K562 (cell line): ENCODE measurements around the gene ZP1. TPM values are rescaled to one million over a fixed set of nuclear protein-coding genes. Genes with fewer than 3 reads are reported as not detected.

Experiments used
- ATAC-seq: fragments of 200-7000 bp; cut with Tn5 transposase; 3 replicates; pipeline ENCODE4 v1.9.1; 2020; ENCODE audit warnings: moderate library complexity
- BruUV-seq: library from RNA; stranded (reverse); fragments of 400-500 nt; replicated peaks from 2 replicates; lab custom pipeline; 2021; lab: Mats Ljungman, UMichigan
- CTCF ChIA-PET: fragments of 300-600 bp; formaldehyde crosslinking; extraction: SDS; loops from one replicate; lab custom pipeline; 2021; ENCODE audit warnings: low intra/inter-chr PET ratio; lab: Yijun Ruan, JAX
- POLR2A ChIA-PET: fragments of 300-600, 350-650 bp; sonication (Branson Sonifier 250); formaldehyde crosslinking; extraction: SDS; loops from one replicate; lab custom pipeline; 2021; ENCODE audit warnings: antibody characterized with exemption, inconsistent platforms; lab: Yijun Ruan, JAX
- DNase-seq, 4 experiments: peaks; one replicate each; pipeline versions ENCODE4 v3.0.0 to v3.0.0-alpha.2; 2011 to 2018; ENCODE audit warnings: low spot score in 3 of 4, mixed read lengths in 3 of 4; ENCODE audit errors: extremely low read depth in 1 of 4
- FAIRE-seq: peaks from 2 replicates; lab custom pipeline; 2011; peaks lifted over from hg19 to GRCh38; lab: Jason Lieb, UNC
- H2AFZ ChIP-seq: 2 replicates; pipeline ENCODE4 v1.6.0; 2011; ENCODE audit warnings: low read depth, low read length, control low read depth, inconsistent platforms
- H3K27ac ChIP-seq: fragments of 200-600 bp; 3 replicates; pipeline ENCODE4 v1.8.0; 2011; ENCODE audit warnings: low read depth, mild to moderate bottlenecking, control low read depth, inconsistent platforms, low read length, moderate library complexity, mixed read lengths; ENCODE audit errors: extremely low read depth
- H3K27me3 ChIP-seq, 2 experiments: fragments of 300-600 bp in 1 of 2; 2 replicates in 1 of 2; 3 replicates in 1 of 2; pipeline versions ENCODE4 v1.6.0 to v1.8.0; 2011; ENCODE audit warnings: inconsistent platforms in 2 of 2, low read length in 2 of 2, mild to moderate bottlenecking in 1 of 2, mixed read lengths in 1 of 2, moderate library complexity in 1 of 2; ENCODE audit not compliant: control insufficient read depth in 2 of 2, insufficient read depth in 2 of 2
- H3K36me3 ChIP-seq: fragments of 300-600 bp; 3 replicates; pipeline ENCODE4 v1.8.0; 2011; ENCODE audit warnings: mild to moderate bottlenecking, low read length, inconsistent platforms; ENCODE audit not compliant: control insufficient read depth, insufficient read depth
- H3K4me1 ChIP-seq, 2 experiments: fragments of 200-600 bp in 1 of 2; replicated peaks in 1 of 2; 2 replicates in 1 of 2; 3 replicates in 1 of 2; pipeline versions ENCODE4 v1.5.1 to v1.8.0; 2011; ENCODE audit warnings: inconsistent platforms in 2 of 2, low read length in 2 of 2, mild to moderate bottlenecking in 1 of 2, mixed read lengths in 1 of 2, moderate library complexity in 1 of 2; ENCODE audit not compliant: control insufficient read depth in 2 of 2, insufficient read depth in 2 of 2
- H3K4me2 ChIP-seq: 2 replicates; pipeline ENCODE4 v1.6.1; 2011; ENCODE audit warnings: low read length, control low read depth, inconsistent platforms, mixed read lengths; ENCODE audit not compliant: insufficient read depth
- H3K4me3 ChIP-seq: fragments of 200-600 bp; sonication (generic), shearing (Covaris generic); 2 replicates; pipeline ENCODE4 v1.5.1; 2016; ENCODE audit warnings: control low read depth, inconsistent platforms
- H3K79me2 ChIP-seq: fragments of 200-600 bp; 3 replicates; pipeline ENCODE4 v1.8.0; 2011; ENCODE audit warnings: low read length, inconsistent platforms; ENCODE audit not compliant: control insufficient read depth, insufficient read depth
- H3K9ac ChIP-seq, 2 experiments: 2 replicates each; pipeline versions ENCODE4 v1.6.0 to v1.6.1; 2011; ENCODE audit warnings: low read depth in 2 of 2, low read length in 2 of 2, control low read depth in 1 of 2, inconsistent platforms in 1 of 2, mild to moderate bottlenecking in 1 of 2, mixed read lengths in 1 of 2; ENCODE audit not compliant: insufficient read depth in 1 of 2
- H3K9me1 ChIP-seq: one replicate; pipeline ENCODE4 v1.6.0; 2011; ENCODE audit warnings: inconsistent platforms, mild to moderate bottlenecking, low read length, moderate library complexity; ENCODE audit not compliant: control insufficient read depth, insufficient read depth
- H3K9me3 ChIP-seq: replicated peaks from 2 replicates; pipeline ENCODE4 v1.5.1; 2011; ENCODE audit warnings: low read depth, low read length, inconsistent platforms; ENCODE audit not compliant: control insufficient read depth, insufficient read depth
- H4K20me1 ChIP-seq: replicated peaks from 2 replicates; pipeline ENCODE4 v1.6.1; 2011; ENCODE audit warnings: low read length, inconsistent platforms, mixed read lengths; ENCODE audit not compliant: control insufficient read depth, insufficient read depth
- CBX2 ChIP-seq: fragments of 200-600 bp; sonication (generic); IDR thresholded peaks from one replicate; pipeline ENCODE4 v1.6.1; 2012; ENCODE audit warnings: mild to moderate bottlenecking, low read length, inconsistent platforms; ENCODE audit not compliant: insufficient read depth, poor library complexity, severe bottlenecking
- CC2D1A ChIP-seq: fragments of 450-650 bp; IDR thresholded peaks from 2 replicates; pipeline ENCODE4 v1.6.1; 2017; ENCODE audit warnings: mild to moderate bottlenecking
- CREM ChIP-seq: IDR thresholded peaks from 2 replicates; pipeline ENCODE4 v1.6.1; 2014; ENCODE audit warnings: antibody characterized with exemption, low read depth
- ETS1 ChIP-seq: conservative IDR thresholded peaks from 2 replicates; pipeline ENCODE4 v1.6.1; 2011; ENCODE audit warnings: low read depth, mild to moderate bottlenecking, low read length; ENCODE audit not compliant: control insufficient read depth
- HDAC1 ChIP-seq, 2 experiments: fragments of 450-650 bp; IDR thresholded peaks; 2 replicates each; pipeline ENCODE4 v1.6.1; 2016 to 2017; ENCODE audit warnings: inconsistent platforms in 1 of 2, mild to moderate bottlenecking in 1 of 2, moderate library complexity in 1 of 2
- HEY1 ChIP-seq: fragments of 250-450 bp; sonication (Bioruptor Pico); IDR thresholded peaks from 2 replicates; pipeline ENCODE4 v1.5.0; 2020; ENCODE audit warnings: mild to moderate bottlenecking, moderate library complexity, borderline replicate concordance
- ILK ChIP-seq: fragments of 450-650 bp; IDR thresholded peaks from 2 replicates; pipeline ENCODE4 v1.6.1; 2016; ENCODE audit warnings: missing genetic modification characterization, low read depth, mild to moderate bottlenecking, missing compliant biosample characterization, moderate library complexity, borderline replicate concordance
- MNT ChIP-seq, 2 experiments: fragments of 450-650 bp; conservative IDR thresholded peaks; 2 replicates each; pipeline ENCODE4 v1.6.1; 2017; ENCODE audit warnings: mild to moderate bottlenecking in 2 of 2, moderate library complexity in 2 of 2
- NFATC3 ChIP-seq: fragments of 450-650 bp; IDR thresholded peaks from 2 replicates; pipeline ENCODE4 v1.6.1; 2017; ENCODE audit warnings: mild to moderate bottlenecking
- RAD51 ChIP-seq: fragments of 450-650 bp; IDR thresholded peaks from 2 replicates; pipeline ENCODE4 v1.7.1; 2016; ENCODE audit warnings: low read depth, mild to moderate bottlenecking, borderline replicate concordance
- RBFOX2 ChIP-seq: fragments of 200-400 bp; formaldehyde crosslinking; IDR thresholded peaks from 2 replicates; pipeline ENCODE4 v1.6.1; 2017; ENCODE audit warnings: low read depth, mild to moderate bottlenecking, low read length, moderate library complexity
- SIN3A ChIP-seq, 2 experiments: fragments of 150-350 bp in 1 of 2; IDR thresholded peaks; 2 replicates each; pipeline ENCODE4 v1.6.1; 2011 to 2016; ENCODE audit warnings: borderline replicate concordance in 2 of 2, low read depth in 2 of 2, low read length in 2 of 2, mild to moderate bottlenecking in 2 of 2, moderate library complexity in 2 of 2; ENCODE audit not compliant: control insufficient read depth in 1 of 2
- SMARCA5 ChIP-seq: fragments of 450-650 bp; IDR thresholded peaks from 2 replicates; pipeline ENCODE4 v1.6.1; 2016
- TRIM24 ChIP-seq, 2 experiments: fragments of 450-650 bp; IDR thresholded peaks; 2 replicates each; pipeline ENCODE4 v1.6.1; 2016
- ZNF263 ChIP-seq: sonication (generic); formaldehyde crosslinking; IDR thresholded peaks from 2 replicates; pipeline ENCODE4 v1.8.0; 2022; ENCODE audit warnings: mild to moderate bottlenecking, missing genetic modification reagents, borderline replicate concordance
- WGBS: fragments of 100-300 bp; shearing (Covaris generic); methylation state at CpG from one replicate; pipeline ENCODE4 v1.1.6; 2016; ENCODE audit warnings: low coverage, mixed read lengths; ENCODE audit not compliant: insufficient coverage; ENCODE audit errors: missing lambda C conversion rate; 5-methylcytosine and 5-hydroxymethylcytosine counted together
- in situ Hi-C: fragments of 300-500 bp; cut with MboI; formaldehyde crosslinking; loops from 4 replicates; pipeline ENCODE4 v1.15.0; 2018; ENCODE audit warnings: inconsistent platforms, mixed read lengths
- intact Hi-C: fragments of 100-400 bp; cut with micrococcal nuclease; formaldehyde crosslinking; loops from 2 replicates; pipeline ENCODE4 v1.14.2; 2022
- polyA plus RNA-seq, 8 experiments: library from polyadenylated mRNA; depleted of rRNA in 4 of 8; stranded (reverse) in 5 of 8; unstranded in 3 of 8; fragments of >200 nt; fragmentation: Nextera tagmentation in 2 of 8; fragmentation: Illumina TruSeq in 1 of 8; extraction: Ambion mirVana in 2 of 8; extraction: Trizol in 1 of 8; gene quantifications; 2 replicates each; pipeline versions ENCODE4 v1.2.1 to v1.2.3, GENCODE V29; 2011 to 2014; ENCODE audit warnings: inconsistent platforms in 1 of 8, missing spikeins in 1 of 8
- total RNA-seq, 7 experiments: library from RNA; depleted of rRNA in 6 of 7; stranded (reverse); fragments of >200 nt in 6 of 7; fragmentation: Illumina TruSeq in 2 of 7; extraction: Trizol in 2 of 7; gene quantifications; 2 replicates each; pipeline versions ENCODE4 v1.2.1 to v1.2.3, GENCODE V29; 2011 to 2021; ENCODE audit warnings: low replicate concordance in 1 of 7

The ZP1 gene
- total and polyA plus RNA-seq, 9 of the 15 experiments (the other 6 are each of a cell fraction or from before 2014, with no cell fraction given) = 0.11 to 0.15 TPM; not detected in 7

- TF ChIP-seq CC2D1A = no peak
- TF ChIP-seq CREM = 0 out of 2 replicates have a peak, but pooled peaks have one; percentile 28
Measured at GRCh38 chr11:60842668-60843600, 24.4 kb upstream of the ZP1 start (continued).

- ATAC-seq (peak; percentile 33), DNase-seq (peak; percentile 42 to 52 (median 45)), FAIRE-seq (peak; percentile 15)
- peaks cover 24 to 49% of the 10 kb centered on the region in 2 experiments for H3K4me1 ChIP-seq
- WGBS = 13% methylated on average over 10 of the region's 10 CpGs
- no peaks in the 10 kb centered on the region for H3K27me3 ChIP-seq
- H3K9me3 ChIP-seq = no peaks in the 10 kb centered on the region
- no peak overlapping the region for H2AFZ ChIP-seq
- H3K9ac ChIP-seq = peak overlapping the region; percentile 81 to 98
- peaks cover 55% of the 10 kb centered on the region for H3K79me2 ChIP-seq
- H3K27ac ChIP-seq = no peak overlapping the region; the same call in 2 of the 3 replicates
- no TSS peak for BruUV-seq
- peaks cover 3% of the 10 kb centered on the region; the same call in 1 of the 2 replicates for H4K20me1 ChIP-seq
- intact Hi-C loops (no loop called here), in situ Hi-C loops (no loop called here)
- peaks cover 47% of the 10 kb centered on the region for H3K36me3 ChIP-seq
- H3K4me2 ChIP-seq = peak overlapping the region; percentile 89
- H3K9me1 ChIP-seq = peaks cover 3% of the 10 kb centered on the region
- peak overlapping the region; percentile 74 for H3K4me3 ChIP-seq
- POLR2A ChIA-PET = interaction anchor here (0.6 to 0.9 kb wide), 3 partner anchors 11 to 222 kb away, joined by 3 to 4 read pairs (median 4); no protein-coding TSS in a partner anchor
- CTCF ChIA-PET = no interaction called here
- TF ChIP-seq HDAC1 (IDR thresholded peaks at IDR 0.05) (peak in 1 of 2 experiments; percentile 32; a peak in 1 of 4 replicates), SIN3A (IDR thresholded peaks at IDR 0.05; ENCODE audit: borderline replicate concordance in 2 of 2, control insufficient read depth in 1 of 2, low read depth in 2 of 2, low read length in 2 of 2) (0 out of 4 replicates have a peak, but pooled peaks of 1 of the 2 experiments have one; percentile 23), ZNF263 (CRISPR knock-in tag) (peak; percentile 10; the same call in 1 of the 2 replicates), ILK (tag) (no peak), RBFOX2 (peak; percentile 32; the same call in 1 of the 2 replicates), HEY1 (CRISPR knock-in tag) (no peak), CBX2 (no peak), SMARCA5 (no peak), MNT (conservative IDR thresholded peaks at IDR 0.05) (peak in 1 of 2 experiments; percentile 62; a peak in 3 of 4 replicates), ETS1 (0 out of 2 replicates have a peak, but pooled peaks have one; percentile 46), TRIM24 (IDR thresholded peaks at IDR 0.05) (no peak), NFATC3 (no peak), RAD51 (no peak)
Measured at GRCh38 chr11:60844045-60844869, 23.1 kb upstream of the ZP1 start.
